Measurements from ENCODE around the gene ZNF320. TPM values are rescaled to one million over a fixed set of nuclear protein-coding genes. Genes with fewer than 3 reads are reported as not detected.
"Not testable (repeated sequence)": the region's sequence is repeated elsewhere in the genome, so short reads cannot be mapped to it uniquely, and the experiment has no call there.

Gene ZNF320
- total and polyA plus RNA-seq, 10 of the 15 experiments (the other 5 are each of a cell fraction or from before 2014, with no cell fraction given) = 0.48 to 9.3 (median 1.3) TPM

DNA sequence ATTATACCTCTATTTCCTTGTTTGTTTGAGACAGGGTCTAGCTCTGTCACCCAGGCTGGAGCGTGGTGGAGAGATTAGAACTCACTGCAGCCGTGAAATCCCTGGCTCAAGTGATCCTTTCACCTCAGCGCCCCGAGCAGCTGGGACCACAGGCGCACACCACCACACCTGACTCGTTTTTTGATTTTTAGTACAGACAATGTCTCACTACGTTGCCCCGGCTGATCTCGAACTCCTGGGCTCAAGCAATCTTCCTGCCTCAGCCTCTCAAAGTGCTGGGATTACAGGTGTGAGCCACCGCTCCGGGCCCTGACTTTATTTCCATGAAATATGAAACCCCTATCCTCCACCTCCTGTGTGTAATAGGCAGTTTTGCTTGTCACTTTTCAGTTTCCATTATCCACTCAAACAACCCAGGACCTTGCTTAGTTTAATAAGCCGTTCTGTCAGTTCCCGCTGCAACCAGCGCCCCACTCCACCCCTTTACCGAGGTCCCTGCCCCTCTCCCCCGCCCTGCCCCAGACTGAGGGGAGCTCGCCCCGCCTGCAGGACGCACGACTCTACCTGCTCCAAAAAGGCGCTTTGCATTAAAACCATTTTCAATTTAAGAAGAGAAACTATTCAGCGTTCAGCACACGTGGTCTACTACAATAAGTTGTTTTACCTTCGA is 48.4 kb upstream of the ZNF320 start (continued):
- TF ChIP-seq POLR2AphosphoS5 (IDR thresholded peaks at IDR 0.05; ENCODE audit: low read length) (no peak), ZSCAN29 (IDR thresholded peaks at IDR 0.05) (no peak), SMC3 (IDR thresholded peaks at IDR 0.05; ENCODE audit: borderline replicate concordance, low read length) (no peak), SP1 (IDR thresholded peaks at IDR 0.05; ENCODE audit: low read depth, low read length) (no peak), HDGF (IDR thresholded peaks at IDR 0.05) (no peak), RFX5 (IDR thresholded peaks at IDR 0.05; ENCODE audit: low read depth, low read length) (no peak), SIN3A (IDR thresholded peaks at IDR 0.05; ENCODE audit: low read depth, low read length) (no peak), BRCA1 (IDR thresholded peaks at IDR 0.05; ENCODE audit: low read depth, low read length) (no peak)
- TF ChIP-seq, protein P1, sequence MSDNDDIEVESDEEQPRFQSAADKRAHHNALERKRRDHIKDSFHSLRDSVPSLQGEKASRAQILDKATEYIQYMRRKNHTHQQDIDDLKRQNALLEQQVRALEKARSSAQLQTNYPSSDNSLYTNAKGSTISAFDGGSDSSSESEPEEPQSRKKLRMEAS (IDR thresholded peaks at IDR 0.05; ENCODE audit: low read depth, low read length) = no peak

DNA sequence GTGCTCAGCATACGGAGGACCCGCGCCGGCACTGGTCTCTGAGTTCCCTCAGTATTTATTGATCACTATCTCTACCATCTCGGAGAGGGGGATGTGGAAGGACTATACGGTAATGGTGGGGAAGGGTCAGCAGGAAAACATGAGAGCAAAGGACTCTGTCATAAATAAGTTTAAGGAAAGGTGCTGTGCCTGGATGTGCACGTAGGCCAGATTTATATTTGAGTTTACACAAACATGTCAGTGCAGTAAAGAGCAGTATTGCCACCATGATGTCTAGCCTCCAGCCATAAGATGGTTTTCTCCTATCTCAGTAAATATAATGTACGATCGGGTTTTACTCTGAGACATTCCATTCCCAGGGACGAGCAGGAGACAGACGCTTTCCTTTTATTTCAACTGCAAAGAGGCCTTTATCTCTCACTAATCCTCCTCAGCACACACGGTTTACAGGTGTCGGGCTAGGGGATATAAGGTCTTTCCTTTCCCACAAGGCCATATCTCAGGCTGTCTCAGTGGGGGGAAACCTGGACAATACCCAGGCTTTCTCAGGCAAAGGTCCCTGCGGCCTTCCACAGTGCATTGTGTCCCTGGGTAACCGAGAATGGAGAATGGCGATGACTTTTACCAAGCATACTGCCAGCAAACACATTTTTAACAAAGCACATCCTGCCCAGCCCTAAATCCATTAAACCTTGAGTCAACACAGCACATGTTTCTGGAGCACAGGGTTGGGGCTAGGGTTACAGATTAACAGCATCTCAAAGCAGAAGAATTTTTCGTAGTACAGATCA is 47.5 kb upstream of the ZNF320 start:
- H4K20me1 ChIP-seq (ENCODE audit: control insufficient read depth, insufficient read depth); DNase-seq (ENCODE audit: low read depth, low spot score); SMC1A ChIA-PET (ENCODE audit: uncharacterized antibody, unreplicated experiment); CTCF ChIA-PET; BruUV-seq (replicated peaks); H3K4me3 ChIP-seq; H2AFZ ChIP-seq (ENCODE audit: control insufficient read depth, low read depth, low read length); H3K36me3 ChIP-seq (ENCODE audit: control insufficient read depth in 2 of 2, insufficient read depth in 2 of 2, low read length in 1 of 2); H3K27me3 ChIP-seq (replicated peaks in 1 of 2; ENCODE audit: control insufficient read depth in 2 of 2, insufficient read depth in 2 of 2, low read length in 1 of 2); H3K27ac ChIP-seq (ENCODE audit: control insufficient read depth, insufficient read depth); H3K4me1 ChIP-seq (ENCODE audit: control insufficient read depth, insufficient read depth, low read length); POLR2A ChIA-PET; FAIRE-seq; RAD21 ChIA-PET (ENCODE audit: unreplicated experiment); H3K4me2 ChIP-seq (ENCODE audit: control insufficient read depth, insufficient read depth); intact Hi-C loops (cut with micrococcal nuclease; ENCODE audit: unreplicated experiment); H3K9ac ChIP-seq (ENCODE audit: control insufficient read depth, insufficient read depth, low read length); ATAC-seq; H3K79me2 ChIP-seq (ENCODE audit: control insufficient read depth, insufficient read depth, low read length); H3K9me3 ChIP-seq (replicated peaks; ENCODE audit: control insufficient read depth, insufficient read depth, low read length): not testable (repeated sequence)
- WGBS (ENCODE audit: insufficient coverage, insufficient replicate concordance, low lambda C conversion rate, missing lambda C conversion rate) = 88% methylated on average over 17 of the region's 17 CpGs
- in situ Hi-C loops (cut with MboI) = loop anchor here (5.0 kb wide), 1 partner anchor 88 kb away; the partner anchor contains the start of gene ZNF468

Data from GM12878 (cell line).